ENCODE results near the gene IFT25. TPM values are rescaled to one million over a fixed set of nuclear protein-coding genes. Genes with fewer than 3 reads are reported as not detected.
A peak's percentile ranks its signal among the peaks of the same experiment; 100 is the strongest.
"Not testable (repeated sequence)": the region's sequence is repeated elsewhere in the genome, so short reads cannot be mapped to it uniquely, and the experiment has no call there.

Gene IFT25
- total RNA-seq (27.4 and 28.0 TPM in 2 replicates), polyA plus RNA-seq (69.0 and 69.2 TPM in 2 replicates)

- no peak for TF ChIP-seq EZH2 (IDR thresholded peaks at IDR 0.05; ENCODE audit: borderline replicate concordance)
- no peak for TF ChIP-seq EZH2phosphoT487 (IDR thresholded peaks at IDR 0.05; ENCODE audit: low read depth, severe bottlenecking, unreplicated experiment)
- TF ChIP-seq CTCF (IDR thresholded peaks at IDR 0.05; ENCODE audit: poor library complexity): no peak
- Histone ChIP-seq H3K79me2 (peaks cover 85% of the 10 kb centered on the region), H2AFZ (peak within 1 kb of the TSS; percentile 74)
Measured at GRCh38 chr1:53945433-53946251, at the start of gene IFT25. Gene IFT25, minus strand, starts transcription at chr1:53945699. Its CDS starts 5,617 bp downstream, at chr1:53940082.

GRCh38 chr1:53994516-53994915 lies 49.0 kb upstream of the IFT25 start:
- not testable (repeated sequence) for H3K79me2 ChIP-seq; H3K27ac ChIP-seq; DNase-seq (ENCODE audit: low spot score); H3K9me3 ChIP-seq (ENCODE audit: low read depth); H3K9me2 ChIP-seq (replicated peaks; ENCODE audit: insufficient read depth); H3K4me1 ChIP-seq (ENCODE audit: insufficient read depth); H4K20me1 ChIP-seq (ENCODE audit: insufficient read depth, poor library complexity, severe bottlenecking); H3K27me3 ChIP-seq; H3K36me3 ChIP-seq (replicated peaks; ENCODE audit: insufficient read depth, low read depth); H3K4me2 ChIP-seq; H2AFZ ChIP-seq; H3K4me3 ChIP-seq
- 89% methylated on average over 2 of the region's 2 CpGs for WGBS (ENCODE audit: low lambda C conversion rate, missing lambda C conversion rate)

More at GRCh38 chr1:53945433-53946251, at the start of gene IFT25:
- H3K9me2 ChIP-seq (replicated peaks; ENCODE audit: insufficient read depth): no peaks in the 10 kb centered on the region
- H3K4me2 ChIP-seq: peak within 1 kb of the TSS; percentile 89
- peaks cover 7% of the 10 kb centered on the region for H4K20me1 ChIP-seq (ENCODE audit: insufficient read depth, poor library complexity, severe bottlenecking)
- WGBS (ENCODE audit: low lambda C conversion rate, missing lambda C conversion rate): 2% methylated on average over 10 of the region's 90 CpGs
- peak within 1 kb of the TSS; percentile 98 for H3K27ac ChIP-seq
- H3K9me3 ChIP-seq (ENCODE audit: low read depth): no peaks in the 10 kb centered on the region
- H3K36me3 ChIP-seq (replicated peaks; ENCODE audit: insufficient read depth, low read depth): no peaks in the 10 kb centered on the region
- DNase-seq (ENCODE audit: low spot score): peak; percentile 99
- H3K27me3 ChIP-seq: no peaks in the 10 kb centered on the region
- H3K4me3 ChIP-seq: peak within 1 kb of the TSS; percentile 65
- H3K4me1 ChIP-seq (ENCODE audit: insufficient read depth): peaks cover 19% of the 10 kb centered on the region

GRCh38 chr1:53992085-53992874 lies 46.8 kb upstream of the IFT25 start:
- peak; percentile 60 for DNase-seq (ENCODE audit: low spot score)
- no peaks in the 10 kb centered on the region for H3K4me1 ChIP-seq (ENCODE audit: insufficient read depth)
- WGBS (ENCODE audit: low lambda C conversion rate, missing lambda C conversion rate): 76% methylated on average over 4 of the region's 4 CpGs
- no peak overlapping the region for H3K4me3 ChIP-seq
- H3K36me3 ChIP-seq (replicated peaks; ENCODE audit: insufficient read depth, low read depth): no peaks in the 10 kb centered on the region
- H3K9me2 ChIP-seq (replicated peaks; ENCODE audit: insufficient read depth): no peaks in the 10 kb centered on the region
- no peak overlapping the region for H3K27ac ChIP-seq
- no peak for TF ChIP-seq EZH2 (IDR thresholded peaks at IDR 0.05; ENCODE audit: borderline replicate concordance)
- peak; percentile 49 for TF ChIP-seq CTCF (IDR thresholded peaks at IDR 0.05; ENCODE audit: poor library complexity)
- no peak overlapping the region for H2AFZ ChIP-seq
- no peaks in the 10 kb centered on the region for H3K9me3 ChIP-seq (ENCODE audit: low read depth)
- no peaks in the 10 kb centered on the region for H3K79me2 ChIP-seq
- H4K20me1 ChIP-seq (ENCODE audit: insufficient read depth, poor library complexity, severe bottlenecking): no peaks in the 10 kb centered on the region
- H3K4me2 ChIP-seq: no peak overlapping the region
- no peaks in the 10 kb centered on the region for H3K27me3 ChIP-seq

- WGBS (ENCODE audit: low lambda C conversion rate, missing lambda C conversion rate): 69% methylated on average over 2 of the region's 2 CpGs
- TF ChIP-seq EZH2 (IDR thresholded peaks at IDR 0.05; ENCODE audit: borderline replicate concordance) (no peak), EZH2phosphoT487 (IDR thresholded peaks at IDR 0.05; ENCODE audit: low read depth, severe bottlenecking, unreplicated experiment) (no peak), CTCF (IDR thresholded peaks at IDR 0.05; ENCODE audit: poor library complexity) (no peak)
- Histone ChIP-seq H3K4me3 (no peak overlapping the region), H3K9me3 (ENCODE audit: low read depth) (no peaks in the 10 kb centered on the region), H2AFZ (no peak overlapping the region), H3K4me2 (no peak overlapping the region), H3K9me2 (replicated peaks; ENCODE audit: insufficient read depth) (no peaks in the 10 kb centered on the region), H3K27me3 (no peaks in the 10 kb centered on the region), H3K4me1 (ENCODE audit: insufficient read depth) (no peaks in the 10 kb centered on the region), H4K20me1 (ENCODE audit: insufficient read depth, poor library complexity, severe bottlenecking) (no peaks in the 10 kb centered on the region), H3K27ac (peak overlapping the region; percentile 55), H3K36me3 (replicated peaks; ENCODE audit: insufficient read depth, low read depth) (no peaks in the 10 kb centered on the region), H3K79me2 (no peaks in the 10 kb centered on the region)
- DNase-seq (ENCODE audit: low spot score): no peak
Measured at GRCh38 chr1:53987880-53988279, 42.4 kb upstream of the IFT25 start.
